H1 (cell line): ENCODE data around the gene ATP5F1A. TPM values are rescaled to one million over a fixed set of nuclear protein-coding genes. Genes with fewer than 3 reads are reported as not detected.

Experiments
- CTCF ChIA-PET: fragments of 300-600 bp; sonication (Branson Sonifier 250); formaldehyde crosslinking; loops from one replicate; lab custom pipeline; 2021; ENCODE audit not compliant: partially characterized antibody; lab: Charles Lee
- POLR2A ChIA-PET: fragments of 300-600 bp; sonication (Branson Sonifier 250); formaldehyde crosslinking; loops from one replicate; lab custom pipeline; 2021; ENCODE audit warnings: inconsistent platforms; ENCODE audit not compliant: partially characterized antibody; lab: Charles Lee
- DNase-seq, 2 experiments: peaks; one replicate each; pipeline versions ENCODE4 v3.0.0 to v3.0.0-alpha.2; 2010 to 2022; ENCODE audit warnings: low spot score in 2 of 2, low read depth in 1 of 2, mixed read lengths in 1 of 2
- FAIRE-seq: peaks from 2 replicates; lab custom pipeline; 2011; peaks lifted over from hg19 to GRCh38; lab: Jason Lieb, UNC
- H2AFZ ChIP-seq: 2 replicates; pipeline ENCODE4 v1.8.1; 2012; ENCODE audit warnings: low read length, inconsistent platforms
- H2AK5ac ChIP-seq: 2 replicates; pipeline ENCODE4 v1.6.1; 2013; ENCODE audit warnings: low read depth, low read length
- H2BK120ac ChIP-seq: replicated peaks from 2 replicates; pipeline ENCODE3; 2013; ENCODE audit warnings: low read depth, low read length, inconsistent platforms
- H2BK12ac ChIP-seq: 2 replicates; pipeline ENCODE4 v1.6.1; 2013; ENCODE audit warnings: low read depth, low read length
- H2BK15ac ChIP-seq: 2 replicates; pipeline ENCODE4 v1.6.1; 2013; ENCODE audit warnings: low read length
- H2BK20ac ChIP-seq: 2 replicates; pipeline ENCODE4 v1.6.1; 2013; ENCODE audit warnings: low read length
- H2BK5ac ChIP-seq: 2 replicates; pipeline ENCODE4 v1.6.1; 2013; ENCODE audit warnings: low read depth, low read length
- H3K14ac ChIP-seq: 2 replicates; pipeline ENCODE4 v1.6.1; 2013; ENCODE audit warnings: inconsistent platforms; ENCODE audit not compliant: insufficient read length
- H3K18ac ChIP-seq: 2 replicates; pipeline ENCODE4 v1.6.1; 2013; ENCODE audit warnings: low read length; ENCODE audit errors: extremely low read depth
- H3K23ac ChIP-seq: 2 replicates; pipeline ENCODE4 v1.6.1; 2013; ENCODE audit warnings: inconsistent platforms; ENCODE audit not compliant: insufficient read length
- H3K23me2 ChIP-seq: 2 replicates; pipeline ENCODE4 v1.6.1; 2013; ENCODE audit warnings: low read depth, low read length
- H3K27ac ChIP-seq: 2 replicates; pipeline ENCODE4 v1.6.1; 2011; ENCODE audit warnings: low read depth, low read length, inconsistent platforms
- H3K27me3 ChIP-seq, 4 experiments: replicated peaks in 1 of 4; 1 replicate in 1 of 4; 2 replicates in 3 of 4; pipeline versions ENCODE4 v1.6.1 to v1.8.1; 2011 to 2013; ENCODE audit warnings: low read length in 3 of 4, mild to moderate bottlenecking in 3 of 4, inconsistent platforms in 2 of 4, mixed read lengths in 2 of 4, moderate library complexity in 1 of 4; ENCODE audit not compliant: control insufficient read depth in 3 of 4, insufficient read depth in 3 of 4; ENCODE audit errors: extremely low read depth in 1 of 4
- H3K36me3 ChIP-seq, 4 experiments: 2 replicates each; pipeline versions ENCODE4 v1.6.1 to v1.8.1; 2011 to 2013; ENCODE audit warnings: mild to moderate bottlenecking in 4 of 4, low read length in 3 of 4, moderate library complexity in 2 of 4, control low read depth in 1 of 4, inconsistent platforms in 1 of 4; ENCODE audit not compliant: insufficient read depth in 4 of 4, control insufficient read depth in 2 of 4
- H3K4ac ChIP-seq: replicated peaks from 2 replicates; pipeline ENCODE3; 2013; ENCODE audit warnings: low read length, low read depth, mixed read lengths, inconsistent platforms; ENCODE audit not compliant: insufficient read length
- H3K4me1 ChIP-seq, 4 experiments: replicated peaks in 1 of 4; 1 replicate in 1 of 4; 2 replicates in 3 of 4; pipeline versions ENCODE4 v1.6.1 to v1.8.1; 2011 to 2013; ENCODE audit warnings: low read length in 3 of 4, inconsistent platforms in 2 of 4, mixed read lengths in 1 of 4; ENCODE audit not compliant: insufficient read depth in 4 of 4, control insufficient read depth in 3 of 4
- H3K4me2 ChIP-seq, 2 experiments: 2 replicates each; pipeline versions ENCODE4 v1.6.1 to v1.8.1; 2011 to 2013; ENCODE audit warnings: low read depth in 2 of 2, low read length in 2 of 2, control low read depth in 1 of 2, inconsistent platforms in 1 of 2, mild to moderate bottlenecking in 1 of 2; ENCODE audit not compliant: insufficient read depth in 1 of 2
- H3K4me3 ChIP-seq, 4 experiments: fragments of 200-600, 300-600 bp in 1 of 4; sonication (generic), shearing (Covaris generic), sonication (Bioruptor Twin) in 1 of 4; 2 replicates each; pipeline versions ENCODE4 v1.5.1 to v1.8.1; 2011 to 2016; ENCODE audit warnings: low read length in 4 of 4, low read depth in 3 of 4, control low read depth in 2 of 4, inconsistent platforms in 2 of 4, mild to moderate bottlenecking in 2 of 4, mixed read lengths in 1 of 4, moderate library complexity in 1 of 4; ENCODE audit not compliant: insufficient read depth in 2 of 4; ENCODE audit errors: extremely low read depth in 1 of 4
- H3K56ac ChIP-seq: replicated peaks from 2 replicates; pipeline ENCODE3; 2013; ENCODE audit warnings: low read depth, mild to moderate bottlenecking, mixed read lengths, low read length, inconsistent platforms; ENCODE audit not compliant: insufficient read length
- H3K79me1 ChIP-seq: 2 replicates; pipeline ENCODE4 v1.6.1; 2013; ENCODE audit warnings: low read depth, low read length, control low read depth
- H3K79me2 ChIP-seq, 2 experiments: 2 replicates each; pipeline versions ENCODE4 v1.6.1 to v1.8.1; 2012 to 2013; ENCODE audit warnings: low read length in 2 of 2, mild to moderate bottlenecking in 2 of 2, inconsistent platforms in 1 of 2; ENCODE audit not compliant: insufficient read depth in 2 of 2, control insufficient read depth in 1 of 2
- H3K9ac ChIP-seq, 4 experiments: replicated peaks in 1 of 4; 1 replicate in 1 of 4; 2 replicates in 3 of 4; pipeline versions ENCODE4 v1.6.1 to v1.8.1; 2011 to 2013; ENCODE audit warnings: low read depth in 3 of 4, low read length in 3 of 4, control low read depth in 2 of 4, mild to moderate bottlenecking in 2 of 4, moderate library complexity in 2 of 4, inconsistent platforms in 1 of 4; ENCODE audit errors: extremely low read depth in 1 of 4
- H3K9me3 ChIP-seq, 2 experiments: 2 replicates each; pipeline versions ENCODE4 v1.6.1 to v1.8.1; 2012 to 2013; ENCODE audit warnings: mild to moderate bottlenecking in 2 of 2, moderate library complexity in 2 of 2, control low read depth in 1 of 2, inconsistent platforms in 1 of 2, low read depth in 1 of 2, low read length in 1 of 2, mixed read lengths in 1 of 2; ENCODE audit not compliant: insufficient read depth in 2 of 2
- H4K20me1 ChIP-seq, 2 experiments: replicated peaks in 1 of 2; 2 replicates each; pipeline versions ENCODE3 to v1.8.1; 2011 to 2013; ENCODE audit warnings: inconsistent platforms in 2 of 2, low read length in 2 of 2, mild to moderate bottlenecking in 1 of 2; ENCODE audit not compliant: insufficient read depth in 2 of 2, control insufficient read depth in 1 of 2
- H4K5ac ChIP-seq: 2 replicates; pipeline ENCODE4 v1.6.1; 2013; ENCODE audit warnings: low read length, low read depth, mixed read lengths, inconsistent platforms; ENCODE audit not compliant: insufficient read length
- H4K8ac ChIP-seq: 2 replicates; pipeline ENCODE4 v1.8.0; 2013; ENCODE audit warnings: mild to moderate bottlenecking, moderate library complexity, low read length, inconsistent platforms; ENCODE audit not compliant: insufficient read depth; ENCODE audit errors: extremely low read depth
- H4K91ac ChIP-seq: replicated peaks from 2 replicates; pipeline ENCODE3; 2013; ENCODE audit warnings: low read length, mixed read lengths, inconsistent platforms; ENCODE audit not compliant: insufficient read length
- ASH2L ChIP-seq: fragments of 200-600, 300-600 bp; sonication (generic); IDR thresholded peaks from one replicate; pipeline ENCODE4 v1.7.1; 2017; ENCODE audit warnings: low read length
- BACH1 ChIP-seq: IDR thresholded peaks from 2 replicates; pipeline ENCODE4 v1.6.1; 2012; ENCODE audit warnings: low read length, improper control_type of control experiment
- JUN ChIP-seq: IDR thresholded peaks from 2 replicates; pipeline ENCODE4 v1.6.1; 2011; ENCODE audit warnings: low read depth, mild to moderate bottlenecking, improper control_type of control experiment, low read length
- KDM5A ChIP-seq: fragments of 200-600 bp; IDR thresholded peaks from 2 replicates; pipeline ENCODE4 v1.7.1; 2012; ENCODE audit warnings: mild to moderate bottlenecking, low read length, inconsistent platforms, mixed read lengths
- NRF1 ChIP-seq: IDR thresholded peaks from 2 replicates; pipeline ENCODE4 v1.6.1; 2011; ENCODE audit warnings: mild to moderate bottlenecking, low read depth, low read length, improper control_type of control experiment
- PHF8 ChIP-seq: fragments of 200-600 bp; sonication (generic); conservative IDR thresholded peaks from 2 replicates; pipeline ENCODE4 v1.7.1; 2012; ENCODE audit warnings: low read depth, mild to moderate bottlenecking, inconsistent platforms, low read length, moderate library complexity
- POLR2A ChIP-seq, 2 experiments: IDR thresholded peaks; 1 replicate in 1 of 2; 2 replicates in 1 of 2; pipeline ENCODE4 v1.6.1; 2011; ENCODE audit warnings: low read depth in 2 of 2, low read length in 2 of 2, mild to moderate bottlenecking in 2 of 2; ENCODE audit errors: control extremely low read depth in 1 of 2
- RAD21 ChIP-seq, 2 experiments: IDR thresholded peaks in 1 of 2; conservative IDR thresholded peaks in 1 of 2; 2 replicates each; pipeline ENCODE4 v1.6.1; 2011; ENCODE audit warnings: low read depth in 2 of 2, low read length in 2 of 2, improper control_type of control experiment in 1 of 2, inconsistent platforms in 1 of 2, mild to moderate bottlenecking in 1 of 2, moderate library complexity in 1 of 2
- RXRA ChIP-seq: IDR thresholded peaks from 2 replicates; pipeline ENCODE4 v1.6.1; 2011; ENCODE audit warnings: low read depth, mild to moderate bottlenecking, low read length, moderate library complexity; ENCODE audit not compliant: insufficient read depth
- SAP30 ChIP-seq: fragments of 300-600 bp; sonication (generic); IDR thresholded peaks from 2 replicates; pipeline ENCODE4 v1.7.1; 2012; ENCODE audit warnings: low read length, moderate library complexity, mild to moderate bottlenecking, inconsistent platforms; ENCODE audit not compliant: insufficient read depth, insufficient replicate concordance
- SIN3A ChIP-seq, 2 experiments: IDR thresholded peaks in 1 of 2; conservative IDR thresholded peaks in 1 of 2; 2 replicates each; pipeline ENCODE4 v1.6.1; 2011 to 2012; ENCODE audit warnings: low read length in 2 of 2, improper control_type of control experiment in 1 of 2, low read depth in 1 of 2, mild to moderate bottlenecking in 1 of 2
- SP1 ChIP-seq: IDR thresholded peaks from 2 replicates; pipeline ENCODE4 v1.6.1; 2011; ENCODE audit warnings: low read depth, low read length
- WGBS, 2 experiments: shearing (Covaris generic) in 1 of 2; methylation state at CpG; one replicate each; pipeline versions ENCODE4 v1.1.6 to v1.1.7; 2013 to 2015; ENCODE audit warnings: low lambda C conversion rate in 2 of 2, mixed read lengths in 2 of 2, inconsistent platforms in 1 of 2, low coverage in 1 of 2, missing lambda C conversion rate in 1 of 2; ENCODE audit not compliant: insufficient replicate concordance in 2 of 2, insufficient coverage in 1 of 2, insufficient read length in 1 of 2; ENCODE audit errors: extremely low coverage in 1 of 2, missing lambda C conversion rate in 1 of 2; 5-methylcytosine and 5-hydroxymethylcytosine counted together
- polyA plus RNA-seq, 7 experiments: library from polyadenylated mRNA; depleted of rRNA in 3 of 7; stranded (reverse) in 5 of 7; unstranded in 2 of 7; fragments of >200 nt in 5 of 7; fragments of 200-250 nt in 2 of 7; gene quantifications; 1 replicate in 5 of 7; 2 replicates in 1 of 7; 4 replicates in 1 of 7; pipeline versions ENCODE4 v1.2.1 to v1.2.3, GENCODE V29; 2011 to 2013; ENCODE audit warnings: missing spikeins in 2 of 7, mixed read lengths in 2 of 7
- total RNA-seq: library from RNA; stranded (reverse); fragmentation: NEBNext Ultra II Directional; extraction: Animal tissue kit (Norgen Biotek cat#: 25700); gene quantifications from 2 replicates; pipeline ENCODE4 v1.2.1, GENCODE V29; 2021
- TF ChIP-seq, protein P1 (sequence below): IDR thresholded peaks from 2 replicates; pipeline ENCODE4 v1.6.1; 2012; ENCODE audit warnings: inconsistent platforms

ATP5F1A gene
- total and polyA plus RNA-seq, 2 of the 8 experiments (the other 6 are each of a cell fraction or from before 2014, with no cell fraction given): 685 to 970 TPM

DNA sequence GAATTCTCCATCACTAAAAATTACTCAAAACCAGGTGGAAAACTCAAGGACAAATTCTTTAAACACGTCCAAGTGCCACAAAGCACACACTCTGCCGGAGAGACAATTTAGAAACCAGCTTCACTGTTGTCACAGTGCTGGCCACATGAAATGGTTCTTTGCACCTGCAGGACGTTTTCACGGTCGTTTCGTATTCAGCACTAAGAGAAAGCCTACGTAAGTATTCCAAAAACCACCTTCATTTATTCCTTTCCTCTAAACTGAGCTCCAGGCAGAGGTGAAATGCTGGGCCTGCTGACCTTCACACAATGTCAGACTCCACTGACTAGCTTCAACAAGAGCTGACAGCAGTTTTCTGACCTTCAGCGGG lies 680 bp downstream of the ATP5F1A start:
- Histone ChIP-seq H3K4me2 (peak overlapping the region; percentile 75 to 77), H2BK120ac (no peak overlapping the region), H4K91ac (peak overlapping the region; percentile 50), H2BK12ac (0 out of 2 replicates have a peak overlapping the region, but pooled peaks have one; percentile 81), H3K4ac (peak overlapping the region; percentile 40), H3K4me1 (peaks cover 0 to 3% (median 2%) of the 10 kb centered on the region in 4 experiments; a peak in 6 of 7 replicates), H2AFZ (no peak overlapping the region), H3K36me3 (peaks cover 3 to 25% (median 14%) of the 10 kb centered on the region in 4 experiments), H3K9me3 (no peaks in the 10 kb centered on the region), H3K14ac (no peak overlapping the region), H2AK5ac (no peak overlapping the region), H3K18ac (peak overlapping the region; percentile 92; the same call in 1 of the 2 replicates), H3K23me2 (peaks cover 10% of the 10 kb centered on the region), H3K79me2 (peaks cover 22 to 55% of the 10 kb centered on the region in 2 experiments), H3K56ac (peak overlapping the region; percentile 71), H3K23ac (no peak overlapping the region), H2BK20ac (no peak overlapping the region), H3K9ac (peak overlapping the region; percentile 83 to 94 (median 93)), H4K20me1 (peaks cover 1 to 3% of the 10 kb centered on the region in 2 experiments), H3K79me1 (no peaks in the 10 kb centered on the region), H4K8ac (no peak overlapping the region), H3K4me3 (peak overlapping the region; percentile 91 to 99 (median 98)), H2BK15ac (no peak overlapping the region), H4K5ac (peak overlapping the region; percentile 95), H2BK5ac (peak overlapping the region; percentile 93), H3K27me3 (no peaks in the 10 kb centered on the region), H3K27ac (peak overlapping the region; percentile 92; the same call in 1 of the 2 replicates)
- TF ChIP-seq JUN (no peak), SIN3A (conservative IDR thresholded peaks at IDR 0.05 in 1 of 2, IDR thresholded peaks at IDR 0.05 in 1 of 2; ENCODE audit: low read depth in 1 of 2, low read length in 2 of 2) (0 out of 4 replicates have a peak, but pooled peaks of 1 of the 2 experiments have one; percentile 29), ASH2L (no peak), RXRA (no peak), KDM5A (no peak), NRF1 (no peak), SAP30 (peak; percentile 90), BACH1 (no peak), SP1 (no peak), RAD21 (IDR thresholded peaks at IDR 0.05 in 1 of 2, conservative IDR thresholded peaks at IDR 0.05 in 1 of 2; ENCODE audit: low read depth in 2 of 2, low read length in 2 of 2) (no peak), POLR2A (IDR thresholded peaks at IDR 0.05; ENCODE audit: control extremely low read depth in 1 of 2, low read depth in 2 of 2, low read length in 2 of 2) (no peak), PHF8 (no peak)
- TF ChIP-seq, protein P1, sequence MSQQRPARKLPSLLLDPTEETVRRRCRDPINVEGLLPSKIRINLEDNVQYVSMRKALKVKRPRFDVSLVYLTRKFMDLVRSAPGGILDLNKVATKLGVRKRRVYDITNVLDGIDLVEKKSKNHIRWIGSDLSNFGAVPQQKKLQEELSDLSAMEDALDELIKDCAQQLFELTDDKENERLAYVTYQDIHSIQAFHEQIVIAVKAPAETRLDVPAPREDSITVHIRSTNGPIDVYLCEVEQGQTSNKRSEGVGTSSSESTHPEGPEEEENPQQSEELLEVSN: no peak
- WGBS, 2 experiments: 5% methylated on average over 8 of the region's 8 CpGs; no CpG with 5 or more reads in 1 of the 2 experiments
- POLR2A ChIA-PET: interaction anchor here (0.7 to 2.1 kb wide), 7 partner anchors 10 to 130 kb away, joined by 3 to 9 read pairs (median 3); a partner anchor contains a TSS
- CTCF ChIA-PET: interaction anchor here (1.3 kb wide), 1 partner anchor 184 kb away, joined by 3 read pairs; no protein-coding TSS in a partner anchor
- no peak for FAIRE-seq
- DNase-seq: no peak
